H1 (cell line): ENCODE data around the gene NRN1L. TPM values are rescaled to one million over a fixed set of nuclear protein-coding genes. Genes with fewer than 3 reads are reported as not detected.

ENCODE experiments used
- CTCF ChIA-PET: fragments of 300-600 bp; sonication (Branson Sonifier 250); formaldehyde crosslinking; loops from one replicate; lab custom pipeline; 2021; ENCODE audit not compliant: partially characterized antibody; lab: Charles Lee
- POLR2A ChIA-PET: fragments of 300-600 bp; sonication (Branson Sonifier 250); formaldehyde crosslinking; loops from one replicate; lab custom pipeline; 2021; ENCODE audit warnings: inconsistent platforms; ENCODE audit not compliant: partially characterized antibody; lab: Charles Lee
- DNase-seq, 2 experiments: peaks; one replicate each; pipeline versions ENCODE4 v3.0.0 to v3.0.0-alpha.2; 2010 to 2022; ENCODE audit warnings: low spot score in 2 of 2, low read depth in 1 of 2, mixed read lengths in 1 of 2
- FAIRE-seq: peaks from 2 replicates; lab custom pipeline; 2011; peaks lifted over from hg19 to GRCh38; lab: Jason Lieb, UNC
- H2AFZ ChIP-seq: 2 replicates; pipeline ENCODE4 v1.8.1; 2012; ENCODE audit warnings: low read length, inconsistent platforms
- H2AK5ac ChIP-seq: 2 replicates; pipeline ENCODE4 v1.6.1; 2013; ENCODE audit warnings: low read depth, low read length
- H2BK120ac ChIP-seq: replicated peaks from 2 replicates; pipeline ENCODE3; 2013; ENCODE audit warnings: low read depth, low read length, inconsistent platforms
- H2BK12ac ChIP-seq: 2 replicates; pipeline ENCODE4 v1.6.1; 2013; ENCODE audit warnings: low read depth, low read length
- H2BK15ac ChIP-seq: 2 replicates; pipeline ENCODE4 v1.6.1; 2013; ENCODE audit warnings: low read length
- H2BK20ac ChIP-seq: 2 replicates; pipeline ENCODE4 v1.6.1; 2013; ENCODE audit warnings: low read length
- H2BK5ac ChIP-seq: 2 replicates; pipeline ENCODE4 v1.6.1; 2013; ENCODE audit warnings: low read depth, low read length
- H3K14ac ChIP-seq: 2 replicates; pipeline ENCODE4 v1.6.1; 2013; ENCODE audit warnings: inconsistent platforms; ENCODE audit not compliant: insufficient read length
- H3K18ac ChIP-seq: 2 replicates; pipeline ENCODE4 v1.6.1; 2013; ENCODE audit warnings: low read length; ENCODE audit errors: extremely low read depth
- H3K23ac ChIP-seq: 2 replicates; pipeline ENCODE4 v1.6.1; 2013; ENCODE audit warnings: inconsistent platforms; ENCODE audit not compliant: insufficient read length
- H3K23me2 ChIP-seq: 2 replicates; pipeline ENCODE4 v1.6.1; 2013; ENCODE audit warnings: low read depth, low read length
- H3K27ac ChIP-seq: 2 replicates; pipeline ENCODE4 v1.6.1; 2011; ENCODE audit warnings: low read depth, low read length, inconsistent platforms
- H3K27me3 ChIP-seq, 4 experiments: replicated peaks in 1 of 4; 1 replicate in 1 of 4; 2 replicates in 3 of 4; pipeline versions ENCODE4 v1.6.1 to v1.8.1; 2011 to 2013; ENCODE audit warnings: low read length in 3 of 4, mild to moderate bottlenecking in 3 of 4, inconsistent platforms in 2 of 4, mixed read lengths in 2 of 4, moderate library complexity in 1 of 4; ENCODE audit not compliant: control insufficient read depth in 3 of 4, insufficient read depth in 3 of 4; ENCODE audit errors: extremely low read depth in 1 of 4
- H3K36me3 ChIP-seq, 4 experiments: 2 replicates each; pipeline versions ENCODE4 v1.6.1 to v1.8.1; 2011 to 2013; ENCODE audit warnings: mild to moderate bottlenecking in 4 of 4, low read length in 3 of 4, moderate library complexity in 2 of 4, control low read depth in 1 of 4, inconsistent platforms in 1 of 4; ENCODE audit not compliant: insufficient read depth in 4 of 4, control insufficient read depth in 2 of 4
- H3K4ac ChIP-seq: replicated peaks from 2 replicates; pipeline ENCODE3; 2013; ENCODE audit warnings: low read length, low read depth, mixed read lengths, inconsistent platforms; ENCODE audit not compliant: insufficient read length
- H3K4me1 ChIP-seq, 4 experiments: replicated peaks in 1 of 4; 1 replicate in 1 of 4; 2 replicates in 3 of 4; pipeline versions ENCODE4 v1.6.1 to v1.8.1; 2011 to 2013; ENCODE audit warnings: low read length in 3 of 4, inconsistent platforms in 2 of 4, mixed read lengths in 1 of 4; ENCODE audit not compliant: insufficient read depth in 4 of 4, control insufficient read depth in 3 of 4
- H3K4me2 ChIP-seq, 2 experiments: 2 replicates each; pipeline versions ENCODE4 v1.6.1 to v1.8.1; 2011 to 2013; ENCODE audit warnings: low read depth in 2 of 2, low read length in 2 of 2, control low read depth in 1 of 2, inconsistent platforms in 1 of 2, mild to moderate bottlenecking in 1 of 2; ENCODE audit not compliant: insufficient read depth in 1 of 2
- H3K4me3 ChIP-seq, 4 experiments: fragments of 200-600, 300-600 bp in 1 of 4; sonication (generic), shearing (Covaris generic), sonication (Bioruptor Twin) in 1 of 4; 2 replicates each; pipeline versions ENCODE4 v1.5.1 to v1.8.1; 2011 to 2016; ENCODE audit warnings: low read length in 4 of 4, low read depth in 3 of 4, control low read depth in 2 of 4, inconsistent platforms in 2 of 4, mild to moderate bottlenecking in 2 of 4, mixed read lengths in 1 of 4, moderate library complexity in 1 of 4; ENCODE audit not compliant: insufficient read depth in 2 of 4; ENCODE audit errors: extremely low read depth in 1 of 4
- H3K56ac ChIP-seq: replicated peaks from 2 replicates; pipeline ENCODE3; 2013; ENCODE audit warnings: low read depth, mild to moderate bottlenecking, mixed read lengths, low read length, inconsistent platforms; ENCODE audit not compliant: insufficient read length
- H3K79me1 ChIP-seq: 2 replicates; pipeline ENCODE4 v1.6.1; 2013; ENCODE audit warnings: low read depth, low read length, control low read depth
- H3K79me2 ChIP-seq, 2 experiments: 2 replicates each; pipeline versions ENCODE4 v1.6.1 to v1.8.1; 2012 to 2013; ENCODE audit warnings: low read length in 2 of 2, mild to moderate bottlenecking in 2 of 2, inconsistent platforms in 1 of 2; ENCODE audit not compliant: insufficient read depth in 2 of 2, control insufficient read depth in 1 of 2
- H3K9ac ChIP-seq, 4 experiments: replicated peaks in 1 of 4; 1 replicate in 1 of 4; 2 replicates in 3 of 4; pipeline versions ENCODE4 v1.6.1 to v1.8.1; 2011 to 2013; ENCODE audit warnings: low read depth in 3 of 4, low read length in 3 of 4, control low read depth in 2 of 4, mild to moderate bottlenecking in 2 of 4, moderate library complexity in 2 of 4, inconsistent platforms in 1 of 4; ENCODE audit errors: extremely low read depth in 1 of 4
- H3K9me3 ChIP-seq, 2 experiments: 2 replicates each; pipeline versions ENCODE4 v1.6.1 to v1.8.1; 2012 to 2013; ENCODE audit warnings: mild to moderate bottlenecking in 2 of 2, moderate library complexity in 2 of 2, control low read depth in 1 of 2, inconsistent platforms in 1 of 2, low read depth in 1 of 2, low read length in 1 of 2, mixed read lengths in 1 of 2; ENCODE audit not compliant: insufficient read depth in 2 of 2
- H4K20me1 ChIP-seq, 2 experiments: replicated peaks in 1 of 2; 2 replicates each; pipeline versions ENCODE3 to v1.8.1; 2011 to 2013; ENCODE audit warnings: inconsistent platforms in 2 of 2, low read length in 2 of 2, mild to moderate bottlenecking in 1 of 2; ENCODE audit not compliant: insufficient read depth in 2 of 2, control insufficient read depth in 1 of 2
- H4K5ac ChIP-seq: 2 replicates; pipeline ENCODE4 v1.6.1; 2013; ENCODE audit warnings: low read length, low read depth, mixed read lengths, inconsistent platforms; ENCODE audit not compliant: insufficient read length
- H4K8ac ChIP-seq: 2 replicates; pipeline ENCODE4 v1.8.0; 2013; ENCODE audit warnings: mild to moderate bottlenecking, moderate library complexity, low read length, inconsistent platforms; ENCODE audit not compliant: insufficient read depth; ENCODE audit errors: extremely low read depth
- H4K91ac ChIP-seq: replicated peaks from 2 replicates; pipeline ENCODE3; 2013; ENCODE audit warnings: low read length, mixed read lengths, inconsistent platforms; ENCODE audit not compliant: insufficient read length
- BACH1 ChIP-seq: IDR thresholded peaks from 2 replicates; pipeline ENCODE4 v1.6.1; 2012; ENCODE audit warnings: low read length, improper control_type of control experiment
- CHD2 ChIP-seq: IDR thresholded peaks from 2 replicates; pipeline ENCODE4 v1.6.1; 2012; ENCODE audit warnings: low read length, improper control_type of control experiment
- CTCF ChIP-seq, 3 experiments: IDR thresholded peaks; 1 replicate in 2 of 3; 2 replicates in 1 of 3; pipeline versions ENCODE4 v1.5.1 to v1.6.1; 2011; ENCODE audit warnings: low read length in 3 of 3, mild to moderate bottlenecking in 3 of 3, inconsistent platforms in 2 of 3, low read depth in 1 of 3, moderate library complexity in 1 of 3; ENCODE audit not compliant: insufficient read depth in 1 of 3; ENCODE audit errors: control extremely low read depth in 1 of 3
- E2F6 ChIP-seq: IDR thresholded peaks from 2 replicates; pipeline ENCODE4 v1.6.1; 2012; ENCODE audit warnings: inconsistent platforms
- GTF2F1 ChIP-seq: IDR thresholded peaks from 2 replicates; pipeline ENCODE4 v1.6.1; 2012; ENCODE audit warnings: low read depth, low read length, improper control_type of control experiment, borderline replicate concordance
- PHF8 ChIP-seq: fragments of 200-600 bp; sonication (generic); conservative IDR thresholded peaks from 2 replicates; pipeline ENCODE4 v1.7.1; 2012; ENCODE audit warnings: low read depth, mild to moderate bottlenecking, inconsistent platforms, low read length, moderate library complexity
- POLR2AphosphoS5 ChIP-seq: IDR thresholded peaks from 2 replicates; pipeline ENCODE4 v1.6.1; 2011; ENCODE audit warnings: low read depth, low read length
- RXRA ChIP-seq: IDR thresholded peaks from 2 replicates; pipeline ENCODE4 v1.6.1; 2011; ENCODE audit warnings: low read depth, mild to moderate bottlenecking, low read length, moderate library complexity; ENCODE audit not compliant: insufficient read depth
- SAP30 ChIP-seq: fragments of 300-600 bp; sonication (generic); IDR thresholded peaks from 2 replicates; pipeline ENCODE4 v1.7.1; 2012; ENCODE audit warnings: low read length, moderate library complexity, mild to moderate bottlenecking, inconsistent platforms; ENCODE audit not compliant: insufficient read depth, insufficient replicate concordance
- SP2 ChIP-seq: IDR thresholded peaks from 2 replicates; pipeline ENCODE4 v1.6.1; 2012; ENCODE audit warnings: mild to moderate bottlenecking, low read length, inconsistent platforms
- SRF ChIP-seq: IDR thresholded peaks from 2 replicates; pipeline ENCODE4 v1.6.1; 2011; ENCODE audit warnings: mild to moderate bottlenecking, low read depth, low read length, moderate library complexity
- WGBS, 2 experiments: shearing (Covaris generic) in 1 of 2; methylation state at CpG; one replicate each; pipeline versions ENCODE4 v1.1.6 to v1.1.7; 2013 to 2015; ENCODE audit warnings: low lambda C conversion rate in 2 of 2, mixed read lengths in 2 of 2, inconsistent platforms in 1 of 2, low coverage in 1 of 2, missing lambda C conversion rate in 1 of 2; ENCODE audit not compliant: insufficient replicate concordance in 2 of 2, insufficient coverage in 1 of 2, insufficient read length in 1 of 2; ENCODE audit errors: extremely low coverage in 1 of 2, missing lambda C conversion rate in 1 of 2; 5-methylcytosine and 5-hydroxymethylcytosine counted together
- polyA plus RNA-seq, 7 experiments: library from polyadenylated mRNA; depleted of rRNA in 3 of 7; stranded (reverse) in 5 of 7; unstranded in 2 of 7; fragments of >200 nt in 5 of 7; fragments of 200-250 nt in 2 of 7; gene quantifications; 1 replicate in 5 of 7; 2 replicates in 1 of 7; 4 replicates in 1 of 7; pipeline versions ENCODE4 v1.2.1 to v1.2.3, GENCODE V29; 2011 to 2013; ENCODE audit warnings: missing spikeins in 2 of 7, mixed read lengths in 2 of 7
- total RNA-seq: library from RNA; stranded (reverse); fragmentation: NEBNext Ultra II Directional; extraction: Animal tissue kit (Norgen Biotek cat#: 25700); gene quantifications from 2 replicates; pipeline ENCODE4 v1.2.1, GENCODE V29; 2021

The NRN1L gene
- total and polyA plus RNA-seq, 2 of the 8 experiments (the other 6 are each of a cell fraction or from before 2014, with no cell fraction given), result 4.1 to 35.2 TPM

GRCh38 chr16:67865318-67865717, 19.4 kb upstream of the NRN1L start:
- POLR2A ChIA-PET, result interaction anchor here (0.6 to 7.0 kb wide), 2 partner anchors 17 to 49 kb away, joined by 3 to 100 read pairs; partner anchors contain the start of genes CENPT and NUTF2
- no peak overlapping the region for H3K9ac ChIP-seq
- H2BK12ac ChIP-seq, result no peak overlapping the region
- no peaks in the 10 kb centered on the region for H3K27me3 ChIP-seq
- no peak overlapping the region for H3K4me2 ChIP-seq
- CTCF ChIA-PET, result interaction anchor here (0.8 to 12.2 kb wide), 17 partner anchors 11 to 192 kb away, joined by 3 to 123 read pairs (median 6); partner anchors contain the start of genes CENPT and NUTF2
- no peak overlapping the region for H3K4me3 ChIP-seq
- peaks cover 33% of the 10 kb centered on the region for H3K79me1 ChIP-seq
- H2BK15ac ChIP-seq, result no peak overlapping the region
- no peak overlapping the region for H2BK20ac ChIP-seq
- DNase-seq (no peak), FAIRE-seq (no peak)
- peaks cover 8 to 38% of the 10 kb centered on the region in 2 experiments for H3K79me2 ChIP-seq
- no peaks in the 10 kb centered on the region for H3K23me2 ChIP-seq
- H2BK5ac ChIP-seq, result no peak overlapping the region
- H3K9me3 ChIP-seq, result no peaks in the 10 kb centered on the region
- H3K4ac ChIP-seq, result no peak overlapping the region
- 94% methylated on average over 2 of the region's 2 CpGs; no CpG with 5 or more reads in 1 of the 2 experiments for WGBS, 2 experiments
- no peak overlapping the region for H3K23ac ChIP-seq
- no peak overlapping the region for H3K56ac ChIP-seq
- no peak overlapping the region for H3K14ac ChIP-seq
- no peak overlapping the region for H3K18ac ChIP-seq
- no peak overlapping the region for H4K5ac ChIP-seq
- H4K8ac ChIP-seq, result no peak overlapping the region
- no peak overlapping the region for H2AFZ ChIP-seq
- peaks cover 14 to 54% (median 26%) of the 10 kb centered on the region in 4 experiments for H3K36me3 ChIP-seq
- no peak overlapping the region for H4K91ac ChIP-seq
- no peak overlapping the region for H2BK120ac ChIP-seq
- peaks cover 21 to 40% of the 10 kb centered on the region in 2 experiments for H4K20me1 ChIP-seq
- H3K4me1 ChIP-seq, result peaks cover 0 to 4% (median 0%) of the 10 kb centered on the region in 4 experiments; a peak in 2 of 7 replicates
- H3K27ac ChIP-seq, result no peak overlapping the region
- H2AK5ac ChIP-seq, result no peak overlapping the region
- TF ChIP-seq SRF (no peak), PHF8 (no peak), CTCF (IDR thresholded peaks at IDR 0.05; ENCODE audit: control extremely low read depth in 1 of 3, insufficient read depth in 1 of 3, low read depth in 1 of 3, low read length in 3 of 3) (peak; percentile 76 to 83 (median 79)), SP2 (no peak), CHD2 (no peak), RXRA (no peak), E2F6 (peak; percentile 56; the same call in 1 of the 2 replicates), GTF2F1 (no peak), POLR2AphosphoS5 (no peak), SAP30 (no peak), BACH1 (no peak)
